HCT116 (cell line): ENCODE data around the gene SNED1.

Experiments
- CEBPB ChIP-seq: IDR thresholded peaks from 2 replicates; pipeline ENCODE4 v1.6.1; 2012; ENCODE audit warnings: low read depth
- CTCF ChIP-seq, 3 experiments: fragments of 200-600 bp in 1 of 3; sonication (generic) in 1 of 3; IDR thresholded peaks in 2 of 3; conservative IDR thresholded peaks in 1 of 3; 2 replicates each; pipeline ENCODE4 v1.5.1; 2012 to 2017; ENCODE audit warnings: low read depth in 2 of 3, low read length in 2 of 3, antibody characterized with exemption in 1 of 3, borderline replicate concordance in 1 of 3, control low read depth in 1 of 3, mild to moderate bottlenecking in 1 of 3, mixed read lengths in 1 of 3, mixed run types in 1 of 3, moderate library complexity in 1 of 3; ENCODE audit not compliant: insufficient read depth in 1 of 3
- EGR1 ChIP-seq: IDR thresholded peaks from 2 replicates; pipeline ENCODE4 v1.6.1; 2012; ENCODE audit warnings: low read depth
- EZH2 ChIP-seq: fragments of 200-600 bp; sonication (generic); IDR thresholded peaks from 2 replicates; pipeline ENCODE4 v1.6.1; 2017; ENCODE audit warnings: antibody characterized with exemption, mixed run types
- POLR2A ChIP-seq: IDR thresholded peaks from 2 replicates; pipeline ENCODE4 v1.7.0; 2011; ENCODE audit warnings: borderline replicate concordance; ENCODE audit not compliant: insufficient read depth, insufficient read length; ENCODE audit errors: extremely low read depth
- POLR2AphosphoS5 ChIP-seq: IDR thresholded peaks from 2 replicates; pipeline ENCODE4 v1.6.1; 2011; ENCODE audit warnings: mild to moderate bottlenecking, low read depth, low read length, moderate library complexity
- TCF7L2 ChIP-seq: IDR thresholded peaks from 2 replicates; pipeline ENCODE4 v1.7.0; 2011; ENCODE audit warnings: borderline replicate concordance, inconsistent platforms; ENCODE audit not compliant: insufficient read depth, insufficient read length; ENCODE audit errors: extremely low read depth

DNA sequence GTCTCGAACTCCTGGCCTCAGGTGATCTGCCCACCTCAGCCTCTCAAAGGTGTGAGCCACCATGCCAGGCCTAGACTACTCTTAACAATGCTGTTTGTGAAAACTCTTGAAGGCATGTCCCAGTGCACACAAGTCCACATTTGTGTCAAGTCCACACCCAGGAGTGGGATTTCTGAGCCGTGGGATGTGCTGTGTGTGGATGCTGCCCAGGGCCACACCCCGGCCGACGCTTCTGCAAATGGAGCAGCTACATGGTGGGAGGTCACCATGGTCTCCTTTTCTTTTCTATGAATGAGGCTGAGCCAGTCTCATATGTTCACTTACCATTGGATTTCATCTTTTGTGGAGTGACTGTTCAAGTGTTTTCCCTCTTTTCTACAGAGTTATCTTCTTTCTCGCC, 15.8 kb downstream of the SNED1 start:
- TF ChIP-seq TCF7L2, result no peak
- TF ChIP-seq CTCF (IDR thresholded peaks at IDR 0.05 in 2 of 3, conservative IDR thresholded peaks at IDR 0.05 in 1 of 3; ENCODE audit: borderline replicate concordance in 1 of 3, insufficient read depth in 1 of 3, low read depth in 2 of 3, low read length in 2 of 3), result no peak
- no peak for TF ChIP-seq EZH2
- TF ChIP-seq POLR2A, result no peak
- no peak for TF ChIP-seq CEBPB
- no peak for TF ChIP-seq EGR1
- TF ChIP-seq POLR2AphosphoS5, result no peak
